Fibroblast of lung (primary cell): ENCODE data around the gene NDUFA11. TPM values are rescaled to one million over a fixed set of nuclear protein-coding genes. Genes with fewer than 3 reads are reported as not detected.

Experiments
- DNase-seq, 2 donors: peaks; one replicate each; pipeline versions ENCODE4 v3.0.0 to v3.0.0-alpha.2; 2010; ENCODE audit warnings: low read depth in 2 of 2
- H2AFZ ChIP-seq: 2 replicates; pipeline ENCODE4 v1.5.1; 2012; ENCODE audit warnings: low read length, control low read depth, inconsistent platforms
- H3K27ac ChIP-seq: 2 replicates; pipeline ENCODE4 v1.5.1; 2011; ENCODE audit warnings: low read length, control low read depth; ENCODE audit not compliant: insufficient read depth
- H3K27me3 ChIP-seq: 2 replicates; pipeline ENCODE4 v1.5.1; 2011; ENCODE audit warnings: mild to moderate bottlenecking, low read length; ENCODE audit not compliant: control insufficient read depth, insufficient read depth
- H3K36me3 ChIP-seq: 2 replicates; pipeline ENCODE4 v1.5.1; 2011; ENCODE audit warnings: low read length; ENCODE audit not compliant: control insufficient read depth, insufficient read depth
- H3K4me1 ChIP-seq: 2 replicates; pipeline ENCODE4 v1.5.1; 2011; ENCODE audit warnings: low read length; ENCODE audit not compliant: control insufficient read depth, insufficient read depth; ENCODE audit errors: extremely low read depth
- H3K4me2 ChIP-seq: 2 replicates; pipeline ENCODE4 v1.5.1; 2011; ENCODE audit warnings: low read length, control low read depth; ENCODE audit not compliant: insufficient read depth; ENCODE audit errors: extremely low read depth
- H3K4me3 ChIP-seq, 4 experiments: fragments of 200-600 bp in 1 of 4; sonication (generic) in 1 of 4; replicated peaks in 1 of 4; 2 replicates each; pipeline ENCODE4 v1.5.1; 2011 to 2016; ENCODE audit warnings: low read length in 4 of 4, low read depth in 3 of 4, mild to moderate bottlenecking in 3 of 4, control low read depth in 2 of 4, inconsistent platforms in 1 of 4, mixed read lengths in 1 of 4; ENCODE audit not compliant: insufficient read depth in 1 of 4; ENCODE audit errors: control extremely low read depth in 1 of 4
- H3K79me2 ChIP-seq: 2 replicates; pipeline ENCODE4 v1.5.1; 2012; ENCODE audit warnings: mild to moderate bottlenecking, low read length, inconsistent platforms; ENCODE audit not compliant: control insufficient read depth, insufficient read depth
- H3K9ac ChIP-seq: 2 replicates; pipeline ENCODE4 v1.5.1; 2011; ENCODE audit warnings: mild to moderate bottlenecking, low read length, control low read depth; ENCODE audit not compliant: insufficient read depth
- H3K9me3 ChIP-seq: 2 replicates; pipeline ENCODE4 v1.5.1; 2012; ENCODE audit warnings: low read depth, low read length; ENCODE audit not compliant: control insufficient read depth, insufficient read depth
- H4K20me1 ChIP-seq: 2 replicates; pipeline ENCODE4 v1.5.1; 2011; ENCODE audit warnings: low read length; ENCODE audit not compliant: control insufficient read depth, insufficient read depth; ENCODE audit errors: extremely low read depth
- CTCF ChIP-seq, 2 donors: IDR thresholded peaks in 1 of 2; conservative IDR thresholded peaks in 1 of 2; 1 replicate in 1 of 2; 2 replicates in 1 of 2; pipeline ENCODE4 v1.5.1; 2011 to 2012; ENCODE audit warnings: low read length in 2 of 2, control low read depth in 1 of 2, inconsistent platforms in 1 of 2, low read depth in 1 of 2, mild to moderate bottlenecking in 1 of 2
- EZH2 ChIP-seq: IDR thresholded peaks from 2 replicates; pipeline ENCODE4 v1.5.1; 2012; ENCODE audit warnings: low read length, control low read depth, mild to moderate bottlenecking; ENCODE audit errors: missing control alignments
- polyA minus RNA-seq: library from RNA; depleted of rRNA, polyadenylated mRNA; stranded (reverse); fragments of >200 nt; gene quantifications from 2 replicates; pipeline ENCODE4 v1.2.3, GENCODE V29; 2011; ENCODE audit warnings: low replicate concordance
- polyA plus RNA-seq, 2 donors: library from polyadenylated mRNA; depleted of rRNA in 1 of 2; stranded (reverse) in 1 of 2; unstranded in 1 of 2; fragments of >200 nt; gene quantifications; 2 replicates each; pipeline ENCODE4 v1.2.1, GENCODE V29; 2011 to 2012; ENCODE audit warnings: missing spikeins in 1 of 2
- total RNA-seq: library from RNA; depleted of rRNA; stranded (reverse); fragments of >200 nt; gene quantifications from 2 replicates; pipeline ENCODE4 v1.2.1, GENCODE V29; 2014

NDUFA11 gene
- 212 and 271 TPM in 2 replicates for total RNA-seq
- 271 and 332 TPM in 2 replicates for polyA plus RNA-seq
- 391 and 411 TPM in 2 replicates for polyA plus RNA-seq (2012)
- 60.7 and 77.6 TPM in 2 replicates for polyA minus RNA-seq

- no peak for TF ChIP-seq CTCF (conservative IDR thresholded peaks at IDR 0.05 in 1 of 2, IDR thresholded peaks at IDR 0.05 in 1 of 2; ENCODE audit: low read depth in 1 of 2, low read length in 2 of 2)
- no peak for TF ChIP-seq EZH2
- peak in 1 of 2 donors; percentile 94 for DNase-seq
- Histone ChIP-seq H3K27me3 (no peaks in the 10 kb centered on the region), H4K20me1 (no peaks in the 10 kb centered on the region), H3K79me2 (peaks cover 33% of the 10 kb centered on the region), H3K27ac (peak within 1 kb of the TSS; percentile 100), H3K4me1 (peaks cover 2% of the 10 kb centered on the region), H3K9me3 (no peaks in the 10 kb centered on the region), H3K4me2 (peak within 1 kb of the TSS; percentile 89), H2AFZ (peak within 1 kb of the TSS; percentile 94), H3K4me3 (peak within 1 kb of the TSS; percentile 80 to 100 (median 100)), H3K36me3 (peaks cover 4% of the 10 kb centered on the region), H3K9ac (peak within 1 kb of the TSS; percentile 100)
These were observed at the start of gene NDUFA11 for GRCh38 chr19:5903624-5904351. Gene NDUFA11 (minus strand): TSS chr19:5903790. CDS start chr19:5903708, 82 bp downstream.

- Histone ChIP-seq H4K20me1 (no peaks in the 10 kb centered on the region), H3K27ac (peak overlapping the region; percentile 79), H2AFZ (no peak overlapping the region), H3K9me3 (no peaks in the 10 kb centered on the region), H3K4me2 (peak overlapping the region; percentile 16), H3K36me3 (peaks cover 3% of the 10 kb centered on the region), H3K4me1 (peaks cover 29% of the 10 kb centered on the region), H3K4me3 (no peak overlapping the region), H3K9ac (no peak overlapping the region), H3K27me3 (no peaks in the 10 kb centered on the region), H3K79me2 (peaks cover 71% of the 10 kb centered on the region)
- TF ChIP-seq EZH2 (no peak), CTCF (conservative IDR thresholded peaks at IDR 0.05 in 1 of 2, IDR thresholded peaks at IDR 0.05 in 1 of 2; ENCODE audit: low read depth in 1 of 2, low read length in 2 of 2) (no peak)
- DNase-seq, result peak; percentile 44 to 45
These were observed 49.5 kb upstream of the NDUFA11 start for GRCh38 chr19:5953030-5953589.

- no peak for TF ChIP-seq CTCF (conservative IDR thresholded peaks at IDR 0.05 in 1 of 2, IDR thresholded peaks at IDR 0.05 in 1 of 2; ENCODE audit: low read depth in 1 of 2, low read length in 2 of 2)
- TF ChIP-seq EZH2, result no peak
These were observed 48.8 kb upstream of the NDUFA11 start for GRCh38 chr19:5952193-5953029.

More at GRCh38 chr19:5952193-5953029, 48.8 kb upstream of the NDUFA11 start:
- Histone ChIP-seq H3K4me3 (no peak overlapping the region), H3K27me3 (no peaks in the 10 kb centered on the region), H4K20me1 (no peaks in the 10 kb centered on the region), H3K4me2 (no peak overlapping the region), H3K4me1 (peaks cover 31% of the 10 kb centered on the region), H3K36me3 (peaks cover 3% of the 10 kb centered on the region), H3K9me3 (no peaks in the 10 kb centered on the region), H2AFZ (no peak overlapping the region), H3K79me2 (peaks cover 67% of the 10 kb centered on the region), H3K9ac (no peak overlapping the region), H3K27ac (peak overlapping the region; percentile 79)
- no peak for DNase-seq
